SU-DHL-6 (cell line): Measurements from ENCODE around the gene BAHCC1.

Experiments
- H2AFZ ChIP-seq: fragments of 200-600 bp; sonication (generic); 2 replicates; pipeline ENCODE4 v1.6.1; 2014; ENCODE audit warnings: low read depth, mild to moderate bottlenecking, moderate library complexity, mixed read lengths, antibody characterized with exemption, low read length; ENCODE audit not compliant: severe bottlenecking
- H3F3A ChIP-seq: fragments of 200-600 bp; shearing (Covaris generic); 2 replicates; pipeline ENCODE4 v1.6.0; 2016; ENCODE audit warnings: antibody characterized with exemption, mild to moderate bottlenecking; ENCODE audit not compliant: insufficient read depth
- H3K27ac ChIP-seq: fragments of 200-600 bp; sonication (generic); 2 replicates; pipeline ENCODE4 v1.5.1; 2016; ENCODE audit warnings: low read depth, mild to moderate bottlenecking, low read length, moderate library complexity, mixed read lengths
- H3K27me3 ChIP-seq: fragments of 200-600 bp; sonication (generic), shearing (Covaris generic); 2 replicates; pipeline ENCODE4 v1.6.0; 2014; ENCODE audit warnings: mild to moderate bottlenecking, low read length
- H3K36me3 ChIP-seq: fragments of 200-600 bp; sonication (generic); 2 replicates; pipeline ENCODE4 v1.6.1; 2014; ENCODE audit warnings: mild to moderate bottlenecking, low read length, mixed read lengths
- H3K4me2 ChIP-seq: fragments of 300-600, 200-600 bp; shearing (Covaris generic), sonication (generic); 2 replicates; pipeline ENCODE4 v1.6.0; 2014; ENCODE audit warnings: low read length, low read depth, mild to moderate bottlenecking; ENCODE audit not compliant: poor library complexity, severe bottlenecking
- H3K4me3 ChIP-seq: fragments of 200-600 bp; sonication (generic); 2 replicates; pipeline ENCODE4 v1.5.1; 2014; ENCODE audit warnings: antibody characterized with exemption, low read length, mild to moderate bottlenecking, mixed read lengths; ENCODE audit not compliant: insufficient read depth, poor library complexity, severe bottlenecking
- H3K79me2 ChIP-seq: fragments of 200-600 bp; sonication (generic); 2 replicates; pipeline ENCODE4 v1.6.1; 2014; ENCODE audit warnings: mild to moderate bottlenecking, low read length, moderate library complexity; ENCODE audit not compliant: insufficient read depth
- H3K9ac ChIP-seq: fragments of 200-600 bp; sonication (generic); 2 replicates; pipeline ENCODE4 v1.7.0; 2014; ENCODE audit warnings: mild to moderate bottlenecking, low read length
- H3K9me2 ChIP-seq: fragments of 200-600 bp; sonication (generic); replicated peaks from 2 replicates; pipeline ENCODE4 v1.6.1; 2014; ENCODE audit warnings: low read length; ENCODE audit not compliant: insufficient read depth
- H3K9me3 ChIP-seq: fragments of 200-600 bp; sonication (generic); 2 replicates; pipeline ENCODE4 v1.6.1; 2014; ENCODE audit warnings: low read length, mixed read lengths; ENCODE audit not compliant: insufficient read depth
- H4K20me1 ChIP-seq: fragments of 200-600 bp; sonication (generic); 2 replicates; pipeline ENCODE4 v1.6.1; 2014; ENCODE audit warnings: low read depth, mild to moderate bottlenecking, antibody characterized with exemption, low read length, moderate library complexity, mixed read lengths
- CTCF ChIP-seq: fragments of 200-600 bp; sonication (generic); IDR thresholded peaks from one replicate; pipeline ENCODE4 v1.5.1; 2017; ENCODE audit warnings: antibody characterized with exemption, mild to moderate bottlenecking, low read length, moderate library complexity; ENCODE audit not compliant: insufficient read depth, poor library complexity, severe bottlenecking
- EZH2phosphoT487 ChIP-seq: fragments of 200-600 bp; sonication (generic), shearing (Covaris generic); conservative IDR thresholded peaks from 2 replicates; pipeline ENCODE4 v1.6.1; 2018; ENCODE audit warnings: mild to moderate bottlenecking, antibody characterized with exemption, low read length, moderate library complexity, mixed read lengths

The BAHCC1 gene

GRCh38 chr17:81487089-81487486 is 91.8 kb downstream of the BAHCC1 start:
- H3K79me2 ChIP-seq, result no peaks in the 10 kb centered on the region
- no peak overlapping the region for H3K27ac ChIP-seq
- no peak overlapping the region for H3K4me2 ChIP-seq
- H3K4me3 ChIP-seq, result no peak overlapping the region
- H3K27me3 ChIP-seq, result no peaks in the 10 kb centered on the region
- no peaks in the 10 kb centered on the region for H3K9me2 ChIP-seq
- no peak overlapping the region for H3K9ac ChIP-seq
- H4K20me1 ChIP-seq, result no peaks in the 10 kb centered on the region
- TF ChIP-seq EZH2phosphoT487 (no peak), CTCF (no peak)
- no peaks in the 10 kb centered on the region for H3K36me3 ChIP-seq
- no peak overlapping the region for H2AFZ ChIP-seq
- H3F3A ChIP-seq, result 0 out of 2 replicates have a peak, but pooled peaks cover 5% of the 10 kb centered on the region
- no peaks in the 10 kb centered on the region for H3K9me3 ChIP-seq

DNA sequence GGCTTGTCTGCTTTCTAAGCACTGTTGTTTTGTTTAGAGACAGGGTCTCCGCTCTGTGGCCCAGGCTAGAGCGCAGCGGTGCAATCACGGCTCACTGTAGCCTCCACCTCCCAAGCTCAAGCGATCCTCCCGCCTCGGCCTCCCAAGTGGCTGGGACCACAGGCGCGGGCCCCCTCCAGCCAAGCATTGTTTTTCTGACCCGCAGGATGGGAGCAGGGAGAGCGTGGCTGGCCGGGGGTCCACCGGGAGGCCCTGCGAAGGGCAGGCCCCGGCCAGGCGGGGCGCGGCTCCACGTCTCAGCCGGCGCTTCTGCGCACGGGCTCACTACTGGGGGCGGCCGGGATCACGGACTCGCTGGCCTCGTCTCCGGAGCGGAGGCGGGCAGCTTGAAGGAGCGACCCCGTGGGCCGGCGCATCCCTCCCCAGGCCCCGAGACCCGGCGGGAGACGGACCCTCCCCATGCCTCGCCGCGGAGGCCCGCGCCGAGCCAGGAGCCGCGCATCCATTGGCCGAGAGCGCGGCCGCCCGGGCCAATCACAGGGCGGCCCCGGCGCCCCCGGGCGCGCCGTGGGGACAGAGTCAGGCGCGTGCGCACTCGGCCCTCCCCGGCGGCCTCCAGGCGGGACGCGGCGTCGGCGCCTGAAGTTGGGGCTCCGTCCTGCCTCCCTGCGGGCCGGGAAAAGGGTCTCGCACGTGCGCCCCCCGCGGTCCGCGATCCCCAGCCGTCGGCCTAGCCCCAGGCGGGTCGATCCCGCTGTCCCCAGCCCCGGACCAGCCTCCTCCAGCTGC is 92.4 kb downstream of the BAHCC1 start:
- H3K27me3 ChIP-seq, result no peaks in the 10 kb centered on the region
- no peak overlapping the region for H3K27ac ChIP-seq
- H3K4me3 ChIP-seq, result no peak overlapping the region
- TF ChIP-seq EZH2phosphoT487, result no peak
- no peak for TF ChIP-seq CTCF
- H3K36me3 ChIP-seq, result no peaks in the 10 kb centered on the region
- no peaks in the 10 kb centered on the region for H3K9me3 ChIP-seq
- no peak overlapping the region for H3K4me2 ChIP-seq
- H3K9me2 ChIP-seq, result no peaks in the 10 kb centered on the region
- H3K79me2 ChIP-seq, result no peaks in the 10 kb centered on the region
- no peak overlapping the region for H3K9ac ChIP-seq
- 0 out of 2 replicates have a peak, but pooled peaks cover 5% of the 10 kb centered on the region for H3F3A ChIP-seq
- no peak overlapping the region for H2AFZ ChIP-seq
- H4K20me1 ChIP-seq, result no peaks in the 10 kb centered on the region

DNA sequence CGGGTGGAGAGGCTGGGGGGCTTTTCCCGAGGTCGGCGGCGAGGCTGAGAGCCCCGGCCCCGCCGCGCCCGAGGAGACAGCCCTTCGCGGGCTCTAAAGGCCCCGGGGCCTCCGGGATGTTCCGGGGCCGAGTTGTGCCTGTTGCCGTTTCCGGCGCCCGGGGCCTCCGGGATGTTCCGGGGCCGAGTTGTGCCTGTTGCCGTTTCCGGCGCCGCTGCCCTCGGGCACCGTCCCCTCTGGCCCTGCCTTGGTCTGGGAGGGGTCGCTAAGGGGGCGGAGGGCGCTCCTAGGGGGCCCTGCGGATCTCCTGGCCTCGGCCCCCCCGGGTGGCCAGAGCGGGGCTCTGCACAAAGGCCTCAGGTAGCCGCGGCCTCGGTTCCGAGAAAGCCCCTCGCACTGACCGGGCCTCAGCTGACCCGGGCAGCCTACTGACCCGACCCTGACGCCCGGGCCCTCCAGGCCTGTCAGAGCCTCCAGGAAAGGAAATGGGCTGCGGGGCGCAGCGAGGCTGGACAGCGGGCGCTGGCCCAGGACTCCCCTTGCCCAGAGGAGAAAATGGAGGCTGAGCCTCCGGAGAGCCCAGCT is 93.1 kb downstream of the BAHCC1 start:
- no peak overlapping the region for H3K27ac ChIP-seq
- no peaks in the 10 kb centered on the region for H4K20me1 ChIP-seq
- no peak for TF ChIP-seq EZH2phosphoT487
- no peak for TF ChIP-seq CTCF
- H2AFZ ChIP-seq, result no peak overlapping the region
- 0 out of 2 replicates have a peak, but pooled peaks cover 5% of the 10 kb centered on the region for H3F3A ChIP-seq
- H3K9ac ChIP-seq, result no peak overlapping the region
- no peaks in the 10 kb centered on the region for H3K9me3 ChIP-seq
- no peaks in the 10 kb centered on the region for H3K79me2 ChIP-seq
- H3K36me3 ChIP-seq, result no peaks in the 10 kb centered on the region
- H3K9me2 ChIP-seq, result no peaks in the 10 kb centered on the region
- no peaks in the 10 kb centered on the region for H3K27me3 ChIP-seq
- H3K4me3 ChIP-seq, result no peak overlapping the region
- H3K4me2 ChIP-seq, result no peak overlapping the region
